CD4-positive, alpha-beta T cell treated with Interleukin-12 subunit alpha and Interleukin-12 subunit beta, for 1 hour (primary cell): ENCODE data around the gene C16orf89.
A peak's percentile ranks its signal among the peaks of the same experiment; 100 is the strongest.
"Not testable (repeated sequence)": the region's sequence is repeated elsewhere in the genome, so short reads cannot be mapped to it uniquely, and the experiment has no call there.

Source experiments
- DNase-seq: peaks from one replicate; pipeline ENCODE4 v3.0.0-alpha.2; 2020

C16orf89 gene

DNA sequence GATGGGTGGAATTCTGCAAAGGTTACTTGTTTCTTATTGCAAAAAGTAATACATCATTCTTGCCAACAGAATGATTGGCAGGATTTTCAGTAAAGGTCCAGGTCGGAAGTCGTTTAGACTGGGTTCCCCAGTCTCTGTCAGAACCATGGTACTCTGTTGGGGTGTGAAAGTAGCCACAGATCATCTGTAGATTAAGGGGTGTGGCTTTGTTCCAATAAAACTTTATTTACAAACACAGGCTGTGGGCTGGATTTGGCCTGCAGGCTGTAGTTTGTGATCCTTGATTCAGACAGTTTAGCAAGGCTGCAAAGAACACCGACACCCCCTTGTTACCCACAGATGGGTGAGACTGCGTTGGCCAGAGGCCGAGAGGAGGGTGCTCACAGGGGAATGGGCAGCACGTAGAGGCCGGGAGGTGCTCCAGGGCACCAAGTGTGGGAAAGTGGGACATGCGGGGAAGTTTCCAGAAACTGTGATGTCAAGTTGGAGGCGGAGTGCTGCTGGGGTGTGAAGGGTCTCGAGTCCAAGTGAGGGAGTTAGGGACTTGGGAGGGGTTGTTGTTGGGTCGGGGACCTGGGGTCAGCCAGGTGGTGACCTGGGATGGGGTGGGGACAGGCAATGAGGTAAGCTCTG lies 18.5 kb upstream of the C16orf89 start:
- DNase-seq = not testable (repeated sequence)

DNA sequence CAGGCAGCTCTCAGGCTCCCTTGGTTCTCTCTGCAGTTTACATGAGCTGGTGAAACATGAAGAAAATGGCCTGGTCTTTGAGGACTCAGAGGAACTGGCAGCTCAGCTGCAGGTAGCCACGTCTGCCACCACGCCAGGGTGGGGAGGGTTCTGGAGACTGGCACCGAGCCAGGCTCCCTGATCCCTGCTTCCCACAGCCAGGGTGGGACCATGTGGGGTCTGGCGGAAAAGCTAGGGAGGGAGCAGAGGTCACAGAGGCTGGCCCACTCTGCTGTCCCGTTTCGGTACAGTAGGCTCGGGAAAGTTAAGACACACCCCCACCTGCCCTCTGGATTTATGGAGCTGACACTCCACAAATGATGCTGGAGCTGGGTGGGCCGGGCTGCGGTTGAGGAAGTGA lies 17.9 kb upstream of the C16orf89 start:
- not testable (repeated sequence) for DNase-seq

DNA sequence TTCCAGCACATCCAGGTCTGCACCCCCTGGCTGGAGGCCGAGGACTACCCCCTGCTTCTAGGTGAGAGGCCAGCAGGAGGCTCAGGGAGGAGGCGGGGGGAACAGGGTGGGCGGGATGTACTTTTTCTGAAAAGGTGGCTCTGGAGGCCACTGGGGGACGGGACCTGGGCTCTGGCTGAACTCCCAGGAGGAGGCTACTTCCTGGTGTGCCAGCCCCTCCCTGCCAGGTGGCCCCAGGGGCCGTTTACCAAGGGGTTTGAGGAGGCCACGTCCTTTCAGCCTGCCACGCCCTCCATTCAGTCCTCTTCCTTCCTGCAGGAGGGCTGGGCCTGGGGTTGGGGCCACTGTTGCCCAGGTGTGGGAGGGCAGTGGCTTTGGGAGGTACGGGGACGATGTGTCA lies 15.2 kb upstream of the C16orf89 start:
- not testable (repeated sequence) for DNase-seq

DNA sequence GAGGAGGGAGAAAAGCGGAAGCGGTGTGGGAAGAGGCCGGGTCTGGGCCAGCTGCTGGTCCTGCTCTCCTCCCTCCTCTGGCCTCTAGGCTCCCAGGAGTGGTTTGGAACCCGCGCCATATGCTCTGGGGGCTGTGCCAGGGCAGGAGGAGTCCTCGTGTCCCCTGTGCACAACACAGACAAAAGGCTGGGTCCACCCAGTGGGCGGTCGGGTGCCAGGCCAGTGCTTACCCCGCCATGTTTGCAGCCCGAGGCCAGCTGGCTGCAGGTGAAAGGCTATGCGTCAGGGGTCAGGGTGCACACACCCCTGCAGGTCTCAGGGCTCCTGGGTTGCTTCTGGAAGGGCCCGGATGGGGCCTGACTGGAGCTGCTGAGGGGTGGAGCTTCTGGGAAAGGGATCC lies 14.7 kb upstream of the C16orf89 start:
- not testable (repeated sequence) for DNase-seq

DNA sequence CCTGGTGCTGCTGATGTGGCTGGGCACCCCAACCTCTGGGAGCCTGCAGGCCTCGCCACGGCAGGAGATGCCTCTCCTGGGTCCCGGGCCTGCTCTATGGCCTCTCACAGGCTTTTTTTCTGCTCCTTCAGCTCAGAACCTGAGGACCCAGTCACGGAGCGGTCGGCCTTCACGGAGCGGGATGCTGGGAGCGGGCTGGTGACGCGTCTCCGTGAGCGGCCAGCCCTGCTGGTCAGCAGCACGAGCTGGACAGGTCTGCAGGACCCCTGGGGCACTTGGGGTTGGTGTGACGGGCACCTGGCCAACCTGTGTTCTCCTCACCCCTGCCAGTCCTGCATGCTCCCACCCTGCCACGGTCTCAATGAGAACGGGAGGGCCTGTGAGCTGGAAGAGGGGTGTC lies 12.9 kb upstream of the C16orf89 start:
- DNase-seq = no peak

DNA sequence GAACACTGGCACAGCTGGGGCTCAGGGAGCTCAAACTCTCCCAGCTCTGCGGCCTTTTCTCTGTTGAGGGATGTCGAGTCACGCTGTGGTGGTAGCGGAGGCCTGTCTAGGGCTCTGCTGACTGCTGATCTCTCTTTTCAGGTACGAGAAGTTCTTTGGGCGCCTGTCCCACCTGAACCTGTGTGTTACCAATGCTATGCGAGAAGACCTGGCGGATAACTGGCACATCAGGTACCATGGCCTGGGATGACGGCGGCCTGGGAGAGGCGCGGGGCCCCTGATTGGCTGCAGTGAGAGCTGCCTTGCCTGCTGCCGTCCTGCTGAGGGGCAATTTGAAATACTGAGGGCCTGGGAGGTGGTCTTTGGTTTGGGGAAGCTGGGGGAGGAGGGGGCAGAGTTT lies 11.5 kb upstream of the C16orf89 start:
- no peak for DNase-seq

DNA sequence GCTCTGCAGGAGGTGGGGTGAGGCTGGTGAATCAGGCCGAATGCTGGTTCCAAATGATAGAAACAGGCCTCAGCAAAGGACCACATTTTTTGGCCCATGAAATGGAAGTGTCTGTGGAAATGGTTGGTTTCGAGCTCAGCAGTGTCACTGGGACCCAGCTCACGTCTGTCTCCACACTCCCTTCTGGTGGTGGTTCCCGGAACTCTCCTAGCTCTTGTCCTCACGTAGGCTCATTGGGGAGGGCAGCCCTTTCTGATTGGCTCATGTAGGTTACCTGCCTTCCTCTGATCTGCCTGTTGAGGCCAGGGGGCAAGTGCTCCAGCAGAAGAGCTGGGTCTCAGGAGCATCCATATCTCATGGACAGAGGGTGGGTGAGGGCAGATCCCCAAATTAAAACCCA lies 9.9 kb upstream of the C16orf89 start:
- DNase-seq = no peak

DNA sequence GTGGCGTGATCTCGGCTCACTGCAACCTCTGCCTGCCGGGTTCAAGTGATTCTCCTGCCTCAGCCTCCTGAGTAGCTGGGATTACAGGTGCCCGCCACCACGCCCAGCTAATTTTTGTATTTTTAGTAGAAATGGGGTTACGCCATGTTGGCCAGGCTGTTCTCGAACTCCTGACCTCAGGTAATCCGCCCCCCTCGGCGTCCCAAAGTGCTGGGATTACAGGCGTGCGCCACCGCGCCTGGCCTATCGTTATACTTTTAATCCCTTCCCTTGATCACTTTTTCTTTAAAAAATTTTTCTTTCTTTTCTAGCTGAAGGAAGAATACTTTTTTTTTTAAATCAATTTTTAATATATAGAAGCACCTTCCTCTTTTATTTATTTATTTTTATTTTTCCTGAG lies 8.0 kb upstream of the C16orf89 start:
- DNase-seq = not testable (repeated sequence)

DNA sequence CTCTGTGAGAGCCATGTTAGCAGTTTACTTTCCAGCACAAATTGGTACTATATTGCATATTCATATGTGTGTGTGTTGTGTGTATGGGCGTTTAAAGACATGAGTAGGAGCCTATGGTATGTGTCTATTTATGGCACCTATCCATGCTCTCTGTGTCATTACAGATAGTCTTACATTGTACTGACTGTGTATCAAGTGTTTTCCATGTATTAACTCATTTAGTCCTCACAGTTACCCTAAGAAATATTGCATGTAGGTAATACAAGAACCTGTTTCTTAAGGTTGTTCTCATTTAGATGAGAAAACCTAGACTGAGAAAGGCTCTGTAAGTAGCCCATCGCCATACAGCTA lies 7.5 kb upstream of the C16orf89 start:
- DNase-seq = no peak

DNA sequence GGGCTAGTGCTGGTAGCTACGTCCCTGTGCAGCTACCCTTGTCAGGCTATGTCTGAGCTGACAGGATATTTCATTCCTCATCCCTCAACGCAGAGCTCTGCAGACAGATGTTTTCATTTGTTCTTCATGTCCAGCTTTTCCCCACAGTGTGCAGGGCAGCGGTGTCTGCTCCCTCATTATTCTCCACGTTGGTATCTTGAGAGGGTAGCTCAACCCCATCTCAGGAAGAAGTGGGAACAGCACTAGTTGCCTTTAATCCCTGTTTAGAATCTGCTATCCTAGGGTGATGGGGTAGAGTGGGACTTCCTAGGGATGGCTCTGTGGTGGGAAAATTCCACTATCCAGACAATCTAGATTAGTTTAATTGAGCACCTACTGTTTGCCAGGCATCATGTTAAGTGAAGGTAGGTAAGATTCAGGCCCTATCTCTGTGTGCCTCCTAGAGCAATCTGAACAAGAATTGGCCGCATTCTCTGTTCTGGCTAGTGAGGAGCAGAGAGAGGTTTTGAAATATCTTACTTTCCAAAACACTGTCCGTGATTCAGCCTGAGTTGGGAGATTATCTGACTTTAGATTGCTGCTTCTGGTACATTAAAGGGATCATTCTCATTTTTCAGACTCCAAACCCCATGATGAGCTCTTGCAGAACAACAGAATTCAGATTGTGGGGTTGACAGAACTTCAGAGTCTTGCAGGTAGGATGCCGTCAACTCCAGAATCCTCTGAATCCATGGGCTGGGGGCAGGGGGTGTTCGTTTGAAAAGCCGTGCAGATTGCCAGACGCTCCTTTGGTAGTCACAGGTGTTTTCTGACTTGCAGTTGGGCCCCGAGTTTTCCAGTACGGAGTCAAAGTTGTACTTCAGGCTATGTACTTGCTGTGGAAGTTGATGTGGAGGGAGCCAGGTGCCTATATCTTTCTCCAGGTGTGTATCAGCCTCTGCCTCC lies 6.8 kb upstream of the C16orf89 start:
- DNase-seq = no peak

DNA sequence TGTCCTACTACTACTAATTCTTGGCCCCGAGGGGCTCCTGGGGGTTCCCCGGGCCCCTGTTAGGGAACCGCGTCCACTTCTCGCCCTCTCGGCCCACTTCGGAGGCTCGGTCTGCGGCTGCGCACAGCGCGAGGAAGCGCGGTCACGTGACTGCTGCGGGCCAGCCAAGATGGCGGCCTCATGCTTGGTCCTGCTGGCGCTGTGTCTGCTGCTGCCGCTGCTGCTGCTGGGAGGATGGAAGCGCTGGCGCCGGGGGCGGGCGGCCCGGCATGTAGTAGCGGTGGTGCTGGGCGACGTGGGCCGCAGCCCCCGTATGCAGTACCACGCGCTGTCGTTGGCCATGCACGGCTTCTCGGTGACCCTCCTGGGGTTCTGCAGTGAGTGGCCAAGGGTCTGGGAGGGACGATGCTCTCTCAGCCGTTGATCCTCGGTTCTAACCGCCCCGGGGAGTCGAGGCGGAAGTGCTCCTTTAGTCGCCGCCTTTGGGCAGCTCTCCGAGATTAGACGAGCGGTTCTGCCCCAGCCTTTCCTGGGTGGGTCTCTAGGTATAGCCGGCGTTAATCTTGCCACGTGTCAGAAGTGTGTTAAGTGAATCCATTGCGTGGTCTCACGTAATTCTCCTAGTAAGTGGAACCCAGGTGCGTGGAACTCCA lies 6.1 kb upstream of the C16orf89 start, which contains the start of gene ALG1:
TSS of gene ALG1 (plus strand) at position 163 of the 653 bp plus-strand sequence. CDS start at position 170, 7 bp downstream.
- peak; percentile 92 for DNase-seq

DNA sequence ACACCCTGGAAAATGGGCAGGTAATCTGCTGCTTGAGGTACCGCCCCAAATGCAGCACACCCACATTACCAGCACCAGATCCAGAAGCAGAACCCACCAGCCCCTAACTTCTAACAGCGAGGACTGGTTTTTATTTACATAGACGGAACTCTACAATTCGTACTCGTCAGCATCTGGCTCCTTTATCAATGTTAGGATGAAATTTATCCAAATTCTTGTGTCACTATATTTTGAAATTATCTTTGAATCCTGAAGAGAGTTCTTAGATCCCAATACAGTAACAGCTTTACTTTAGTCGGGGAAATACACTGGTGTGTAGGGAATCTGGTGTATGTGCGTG lies 5.6 kb upstream of the C16orf89 start:
- DNase-seq = no peak

DNA sequence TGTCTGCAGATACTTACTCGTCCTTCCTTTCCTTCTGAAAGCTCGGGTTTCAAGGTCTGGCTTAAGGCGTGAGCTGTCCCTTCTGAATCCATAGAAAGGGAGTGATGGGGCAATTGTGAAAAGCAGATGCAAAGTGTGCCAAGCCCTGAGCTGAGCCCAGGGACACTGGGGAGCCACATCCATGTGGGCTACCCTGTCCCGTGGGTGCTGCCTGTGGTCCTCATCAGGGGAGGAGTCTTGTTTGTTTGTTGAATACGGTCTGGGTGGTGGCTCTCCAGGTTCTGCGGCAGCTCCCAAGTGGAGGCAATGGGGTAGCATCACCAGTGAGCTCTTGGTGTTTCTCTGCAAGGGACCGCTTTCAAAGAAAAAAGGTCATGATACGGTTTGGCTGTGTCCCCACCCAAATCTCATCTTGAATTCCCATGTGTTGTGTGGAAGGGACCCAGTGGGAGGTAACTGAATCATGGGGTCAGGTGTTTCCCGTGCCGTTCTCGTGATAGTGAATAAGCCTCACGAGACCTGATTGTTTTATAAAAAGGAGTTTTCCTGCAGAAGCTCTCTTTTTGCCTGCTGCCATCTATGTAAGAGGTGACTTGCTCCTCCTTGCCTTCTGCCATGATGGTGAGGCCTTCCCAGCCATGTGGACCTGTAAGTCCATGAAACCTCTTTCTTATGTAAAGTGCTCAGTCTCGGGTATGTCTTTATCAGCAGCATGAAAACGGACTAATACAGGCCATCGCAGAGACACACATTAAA lies 4.9 kb upstream of the C16orf89 start:
- DNase-seq = no peak

DNA sequence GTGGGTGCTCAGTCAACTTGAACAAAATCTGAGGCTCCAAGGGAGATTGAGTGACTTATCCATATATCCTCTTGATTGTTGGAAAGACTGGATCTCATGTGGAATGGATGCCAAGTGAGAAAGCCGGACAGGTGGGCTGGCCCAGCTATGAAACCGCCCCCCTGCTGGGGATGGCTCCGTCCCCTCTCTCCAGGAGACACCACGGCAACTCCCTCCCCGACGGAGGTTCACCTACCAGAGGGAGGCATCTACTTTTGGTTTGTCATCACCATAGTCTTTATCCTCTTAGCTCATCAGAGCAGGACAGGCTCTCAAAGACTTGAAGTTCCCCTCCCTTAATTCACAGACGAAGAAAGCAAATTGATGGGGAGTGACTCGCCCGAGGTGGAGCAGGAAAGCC lies 4.1 kb upstream of the C16orf89 start:
- DNase-seq = no peak

DNA sequence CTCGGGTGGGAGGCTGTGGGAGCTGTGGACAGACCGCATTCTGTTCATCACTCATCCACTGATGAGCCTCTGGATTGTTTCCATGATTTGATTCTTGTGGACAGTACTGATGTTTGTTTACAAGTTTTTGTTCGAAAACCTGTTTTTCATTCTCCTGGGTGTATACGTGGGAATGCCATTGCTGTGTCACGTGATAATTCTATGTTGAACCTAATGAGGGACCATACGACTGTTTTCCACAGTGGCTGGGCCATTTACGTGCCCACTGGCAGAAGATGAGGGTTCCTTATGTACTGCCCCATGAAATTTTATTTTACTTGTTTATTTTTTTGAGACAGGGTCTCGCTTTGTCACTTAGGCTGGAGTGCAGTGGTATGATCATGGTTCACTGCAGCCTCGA lies 3.3 kb upstream of the C16orf89 start:
- no peak for DNase-seq

DNA sequence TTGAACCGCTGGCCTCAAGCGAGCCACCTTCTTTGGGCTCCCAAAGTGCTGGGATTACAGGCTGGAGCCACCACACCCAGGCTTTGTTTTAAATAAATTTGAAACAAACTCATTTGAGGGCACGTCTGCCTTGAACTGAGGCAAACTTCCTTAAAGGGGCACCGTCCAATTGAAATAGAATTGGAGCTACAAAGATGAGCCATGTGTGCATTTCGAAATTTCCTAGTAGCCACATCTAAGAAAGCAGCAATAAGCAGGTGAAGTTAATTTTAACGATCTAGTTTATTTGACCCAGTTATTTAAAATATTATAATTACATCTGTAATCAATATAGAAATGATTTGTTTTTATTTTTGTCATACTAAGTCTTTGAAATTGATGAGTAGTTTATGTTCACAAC lies 755 bp upstream of the C16orf89 start:
- DNase-seq = no peak

DNA sequence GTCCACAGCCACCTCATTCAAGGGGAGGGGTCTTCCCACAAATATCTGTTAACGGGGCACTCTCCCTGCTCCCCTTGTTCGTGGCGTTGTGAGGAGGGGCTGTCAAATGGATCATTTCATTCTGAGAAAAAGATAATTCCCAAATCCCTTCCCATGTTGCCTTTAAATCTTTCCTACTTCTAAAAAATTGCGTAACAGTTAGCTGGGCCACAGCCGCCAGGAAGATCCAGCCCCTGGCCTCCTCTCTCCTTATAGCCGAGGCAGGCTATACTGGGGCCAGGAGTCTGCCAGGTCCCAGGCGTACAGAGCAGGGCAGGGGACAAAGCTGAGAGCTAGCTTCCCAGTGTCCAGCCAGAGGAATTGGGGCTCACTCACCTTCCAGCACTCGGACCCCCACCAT lies 430 bp downstream of the C16orf89 start:
- DNase-seq = no peak

DNA sequence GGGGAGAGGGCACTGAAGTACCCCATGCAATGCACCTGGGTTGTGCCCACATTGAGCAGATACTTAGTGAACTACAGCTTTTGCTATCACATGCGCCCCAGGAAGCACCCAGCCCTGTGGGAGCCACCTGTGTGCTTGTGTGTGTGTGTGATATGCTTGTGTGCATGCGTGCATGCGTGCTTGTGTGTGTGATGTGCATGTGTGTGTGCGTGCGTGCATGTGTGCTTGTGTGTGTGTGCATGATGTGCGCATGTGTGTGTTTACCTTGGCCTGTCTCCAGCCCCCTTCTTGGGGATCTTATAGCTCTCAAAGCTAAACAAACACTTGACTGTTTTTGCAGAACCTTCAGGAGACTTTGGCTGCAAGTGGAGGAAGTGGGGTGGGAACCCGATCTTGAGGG lies 841 bp downstream of the C16orf89 start:
- no peak for DNase-seq

DNA sequence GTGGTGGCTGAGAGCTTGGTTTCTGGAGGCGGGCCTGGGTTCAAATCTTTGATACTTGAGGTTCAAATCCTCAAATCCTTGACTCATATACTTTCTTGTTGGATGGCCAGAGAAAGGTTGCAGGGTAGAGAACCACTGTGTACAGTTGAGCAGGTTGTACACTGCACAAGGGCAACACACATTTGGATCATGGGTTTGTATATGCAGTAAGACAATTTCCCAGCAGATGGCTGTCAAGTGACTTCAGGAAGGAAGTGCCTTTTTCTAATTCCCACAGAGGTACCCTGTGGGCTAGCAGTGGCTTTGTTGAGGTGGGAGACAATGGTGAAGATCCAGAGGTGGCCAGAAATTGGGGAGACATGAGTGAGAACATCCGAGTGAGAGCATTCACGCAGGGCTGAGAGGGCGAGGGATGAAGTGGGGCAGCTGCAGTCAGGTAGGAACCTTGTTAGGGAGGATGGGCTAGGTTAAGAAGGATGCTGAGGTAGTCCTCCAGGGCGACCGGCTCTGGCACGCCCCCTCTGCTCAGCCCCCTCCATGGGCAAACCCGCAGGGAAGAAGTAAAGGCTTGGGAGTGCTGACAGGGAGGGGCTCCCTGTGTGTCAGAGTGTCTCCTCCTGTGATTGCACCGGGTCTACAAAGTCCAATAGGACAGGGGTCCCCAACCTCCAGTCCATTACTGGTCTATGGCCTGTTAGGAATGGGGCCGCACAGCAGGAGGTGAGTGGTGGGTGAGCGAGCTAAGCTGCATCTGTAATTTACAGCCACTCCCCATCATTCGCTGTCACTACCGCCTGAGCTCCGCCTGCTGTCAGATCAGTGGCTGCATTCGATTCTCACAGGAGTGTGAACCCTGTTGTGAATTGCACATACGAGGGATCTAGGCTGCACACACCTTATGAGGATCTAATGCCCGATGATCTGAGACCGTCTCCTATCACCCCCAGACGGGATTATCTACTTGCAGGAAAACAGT lies 2.7 kb downstream of the C16orf89 start:
- DNase-seq = no peak

DNA sequence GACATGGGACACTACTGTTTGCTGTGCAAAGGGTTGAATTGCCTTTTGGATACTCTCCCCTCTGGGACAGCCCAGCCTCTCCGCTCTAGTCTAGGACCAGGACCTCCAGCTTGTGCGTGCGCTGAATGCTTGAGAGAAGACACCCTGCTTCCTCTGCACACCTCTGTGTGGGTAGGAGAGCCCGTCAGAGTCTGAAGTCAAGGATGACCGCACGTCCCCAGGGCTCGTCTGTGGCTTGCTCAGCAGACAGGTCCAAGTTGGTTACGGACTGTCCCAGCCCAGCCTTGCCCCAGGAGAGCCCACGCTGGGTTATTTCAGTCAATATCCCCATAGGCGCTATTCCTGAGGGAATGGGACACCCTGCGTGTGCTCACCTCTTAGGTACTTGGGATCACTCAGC lies 3.7 kb downstream of the C16orf89 start:
- DNase-seq = no peak

DNA sequence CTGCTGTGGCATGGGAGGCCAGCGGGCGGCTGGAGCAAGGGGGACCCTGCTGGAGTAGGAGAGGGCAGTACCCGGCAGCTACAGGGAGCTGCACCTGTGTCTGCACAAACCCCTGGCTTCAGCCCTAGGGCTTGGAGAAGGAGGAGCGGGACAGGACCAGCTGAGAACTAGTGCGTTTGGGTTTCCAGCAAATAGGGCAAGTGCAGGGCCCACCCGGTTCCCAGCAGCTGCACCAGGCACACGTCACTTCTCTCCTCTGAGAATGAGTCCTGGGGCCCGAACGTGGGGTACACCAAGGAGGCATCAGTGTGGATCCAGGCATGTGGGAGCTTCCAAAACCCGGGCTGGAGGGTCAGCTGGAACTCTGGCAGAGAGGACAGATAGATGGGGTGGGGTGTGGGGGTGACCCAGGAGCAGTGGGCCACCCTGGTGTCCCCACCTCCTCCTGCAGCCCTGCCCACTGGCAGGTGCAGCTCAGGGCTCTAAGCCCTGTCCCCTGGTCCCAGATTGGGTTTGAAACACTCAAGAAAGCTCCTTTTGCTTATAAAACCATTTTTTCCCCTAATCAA lies 5.6 kb downstream of the C16orf89 start:
- DNase-seq = no peak
